Endothelial cell of umbilical vein (primary cell): Measurements from ENCODE around the gene RHOB.

ENCODE experiments used
- CTCF ChIP-seq, 2 donors: IDR thresholded peaks; 1 replicate in 1 of 2; 2 replicates in 1 of 2; pipeline ENCODE4 v1.5.1; 2011; ENCODE audit warnings: low read length in 2 of 2, mild to moderate bottlenecking in 2 of 2, moderate library complexity in 2 of 2, control low read depth in 1 of 2, inconsistent platforms in 1 of 2, low read depth in 1 of 2; ENCODE audit not compliant: insufficient read depth in 1 of 2; ENCODE audit errors: extremely low read depth in 1 of 2
- POLR2AphosphoS5 ChIP-seq: IDR thresholded peaks from 2 replicates; pipeline ENCODE4 v1.6.1; 2012; ENCODE audit warnings: low read depth, mild to moderate bottlenecking, control low read depth, low read length, moderate library complexity; ENCODE audit not compliant: insufficient read depth

GRCh38 chr2:20496076-20496872 lies 49.4 kb downstream of the RHOB start:
- TF ChIP-seq POLR2AphosphoS5: no peak
- TF ChIP-seq CTCF (IDR thresholded peaks at IDR 0.05; ENCODE audit: extremely low read depth in 1 of 2, insufficient read depth in 1 of 2, low read depth in 1 of 2, low read length in 2 of 2): no peak
